GM12864 (cell line): ENCODE results near the gene FHL2.

Source experiments
- DNase-seq: peaks from one replicate; pipeline ENCODE4 v3.0.0-alpha.2; 2011; ENCODE audit warnings: low read depth
- H3K4me3 ChIP-seq: 2 replicates; pipeline ENCODE4 v1.5.1; 2011; ENCODE audit warnings: mild to moderate bottlenecking, low read depth, low read length, control low read depth
- CTCF ChIP-seq: IDR thresholded peaks from 2 replicates; pipeline ENCODE4 v1.5.1; 2011; ENCODE audit warnings: low read depth, mild to moderate bottlenecking, moderate library complexity, low read length, control low read depth, inconsistent platforms; ENCODE audit errors: missing control alignments

The FHL2 gene

GRCh38 chr2:105357122-105357521, 41.7 kb downstream of the FHL2 start:
- DNase-seq, result no peak
- no peak overlapping the region for H3K4me3 ChIP-seq
- no peak for TF ChIP-seq CTCF

GRCh38 chr2:105344704-105345345, 54.0 kb downstream of the FHL2 start:
- DNase-seq, result no peak
- no peak for TF ChIP-seq CTCF

GRCh38 chr2:105339414-105339813, 59.4 kb downstream of the FHL2 start:
- no peak for DNase-seq
- no peak for TF ChIP-seq CTCF
- no peak overlapping the region for H3K4me3 ChIP-seq

More at GRCh38 chr2:105344704-105345345, 54.0 kb downstream of the FHL2 start:
- no peak overlapping the region for H3K4me3 ChIP-seq

- peak overlapping the region; percentile 98 for H3K4me3 ChIP-seq
- no peak for TF ChIP-seq CTCF
- DNase-seq, result no peak
Measured at GRCh38 chr2:105338020-105338385, 60.8 kb downstream of the FHL2 start.

- peak; percentile 51 for DNase-seq
- TF ChIP-seq CTCF, result no peak
- peak within 1 kb of the TSS; percentile 98 for H3K4me3 ChIP-seq
Measured at GRCh38 chr2:105337122-105338019, 61.5 kb downstream of the FHL2 start, which contains the start of gene C2orf49. C2orf49 (plus strand) TSS chr2:105337540; CDS start chr2:105337588, 48 bp downstream.

GRCh38 chr2:105336786-105337121, 62.1 kb downstream of the FHL2 start:
- DNase-seq, result no peak
- no peak for TF ChIP-seq CTCF
- H3K4me3 ChIP-seq, result peak overlapping the region; percentile 98

GRCh38 chr2:105335469-105335868, 63.4 kb downstream of the FHL2 start:
- TF ChIP-seq CTCF, result no peak
- H3K4me3 ChIP-seq, result no peak overlapping the region
- no peak for DNase-seq
